ENCODE measurements around the gene GRB7.

DNA sequence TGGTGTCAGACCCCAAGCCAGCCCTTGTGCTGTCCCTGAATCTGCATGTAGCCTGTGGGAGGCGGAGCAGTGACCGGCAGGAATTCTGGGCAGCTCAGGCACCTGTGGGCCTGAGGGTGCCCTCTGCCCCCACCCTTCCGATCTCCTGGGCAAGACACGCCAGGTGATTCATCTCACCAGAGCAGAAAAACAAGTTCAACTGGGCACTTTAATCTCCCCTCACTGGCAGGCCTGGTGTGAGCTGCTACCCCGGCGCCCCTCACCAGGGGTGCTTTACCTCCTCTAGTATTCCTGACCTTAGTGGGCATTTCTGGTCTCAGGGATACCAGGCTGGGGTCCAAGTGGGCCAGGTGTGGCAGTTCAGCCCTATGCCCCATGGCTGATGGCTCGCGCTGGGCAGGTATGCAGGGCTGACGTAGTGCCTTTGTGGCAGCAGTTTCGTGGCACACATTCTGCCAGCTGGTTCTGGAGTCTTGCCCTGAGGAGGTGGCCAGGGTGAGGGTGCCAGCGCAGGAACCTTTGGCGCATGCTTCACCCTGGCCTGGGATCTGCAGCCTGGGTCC is 31.9 kb upstream of the GRB7 start:
- TF ChIP-seq POLR2AphosphoS5 (IDR thresholded peaks at IDR 0.05) (peak; percentile 52 to 82 (median 55)), CTCF (IDR thresholded peaks at IDR 0.05) (peak in 2 of 3 donors; percentile 35 to 58)
